HEK293T (cell line): Measurements from ENCODE around the gene SUCLG2.

ENCODE experiments used
- CTCF ChIA-PET: fragments of 350-600 bp; formaldehyde crosslinking; extraction: SDS; loops from one replicate; lab custom pipeline; 2021; ENCODE audit warnings: antibody characterized with exemption, inconsistent platforms; lab: Yijun Ruan, JAX
- POLR2A ChIA-PET: fragments of 350-600 bp; formaldehyde crosslinking; extraction: SDS; loops from one replicate; lab custom pipeline; 2020; ENCODE audit warnings: antibody characterized with exemption, inconsistent platforms; lab: Yijun Ruan, JAX
- DNase-seq: peaks from one replicate; pipeline ENCODE4 v3.0.0; 2012; ENCODE audit warnings: mixed read lengths; ENCODE audit errors: extremely low spot score
- ARNT ChIP-seq: fragments of 450-650 bp; IDR thresholded peaks from 2 replicates; pipeline ENCODE4 v1.6.1; 2017; ENCODE audit warnings: mild to moderate bottlenecking
- BHLHE40 ChIP-seq: fragments of 450-650 bp; IDR thresholded peaks from 2 replicates; pipeline ENCODE4 v1.6.1; 2016; ENCODE audit warnings: mild to moderate bottlenecking, moderate library complexity, borderline replicate concordance
- CTBP1 ChIP-seq: fragments of 450-650 bp; IDR thresholded peaks from 2 replicates; pipeline ENCODE4 v1.6.1; 2016; ENCODE audit warnings: borderline replicate concordance
- ELF4 ChIP-seq: fragments of 450-650 bp; IDR thresholded peaks from 2 replicates; pipeline ENCODE4 v1.6.1; 2017; ENCODE audit warnings: antibody characterized with exemption
- FOXA1 ChIP-seq: fragments of 450-650 bp; IDR thresholded peaks from 2 replicates; pipeline ENCODE4 v1.6.1; 2016; ENCODE audit warnings: mild to moderate bottlenecking
- FOXK2 ChIP-seq: fragments of 450-650 bp; IDR thresholded peaks from 2 replicates; pipeline ENCODE4 v1.6.1; 2016; ENCODE audit warnings: mild to moderate bottlenecking
- FOXM1 ChIP-seq: fragments of 450-650 bp; IDR thresholded peaks from 2 replicates; pipeline ENCODE4 v1.6.1; 2017; ENCODE audit warnings: mild to moderate bottlenecking, borderline replicate concordance
- HDGF ChIP-seq: fragments of 450-650 bp; IDR thresholded peaks from 2 replicates; pipeline ENCODE4 v1.6.1; 2017; ENCODE audit warnings: antibody characterized with exemption, borderline replicate concordance
- L3MBTL2 ChIP-seq: fragments of 450-650 bp; conservative IDR thresholded peaks from 2 replicates; pipeline ENCODE4 v1.6.1; 2016; ENCODE audit warnings: mild to moderate bottlenecking
- LEF1 ChIP-seq: fragments of 450-650 bp; IDR thresholded peaks from 2 replicates; pipeline ENCODE4 v1.6.1; 2017; ENCODE audit warnings: mild to moderate bottlenecking, borderline replicate concordance
- NFRKB ChIP-seq: fragments of 450-650 bp; IDR thresholded peaks from 2 replicates; pipeline ENCODE4 v1.6.1; 2016; ENCODE audit warnings: mild to moderate bottlenecking, moderate library complexity
- SP1 ChIP-seq: fragments of 450-650 bp; IDR thresholded peaks from 2 replicates; pipeline ENCODE4 v1.6.1; 2017
- SUZ12 ChIP-seq: fragments of 450-650 bp; IDR thresholded peaks from 2 replicates; pipeline ENCODE4 v1.6.1; 2016; ENCODE audit warnings: mild to moderate bottlenecking
- TARDBP ChIP-seq: fragments of 450-650 bp; IDR thresholded peaks from 2 replicates; pipeline ENCODE4 v1.6.1; 2016
- ZNF384 ChIP-seq: fragments of 450-650 bp; IDR thresholded peaks from 2 replicates; pipeline ENCODE4 v1.6.1; 2016
- TF ChIP-seq, protein P1 (sequence below): fragments of 450-650 bp; IDR thresholded peaks from 2 replicates; pipeline ENCODE4 v1.6.1; 2016

The SUCLG2 gene

DNA sequence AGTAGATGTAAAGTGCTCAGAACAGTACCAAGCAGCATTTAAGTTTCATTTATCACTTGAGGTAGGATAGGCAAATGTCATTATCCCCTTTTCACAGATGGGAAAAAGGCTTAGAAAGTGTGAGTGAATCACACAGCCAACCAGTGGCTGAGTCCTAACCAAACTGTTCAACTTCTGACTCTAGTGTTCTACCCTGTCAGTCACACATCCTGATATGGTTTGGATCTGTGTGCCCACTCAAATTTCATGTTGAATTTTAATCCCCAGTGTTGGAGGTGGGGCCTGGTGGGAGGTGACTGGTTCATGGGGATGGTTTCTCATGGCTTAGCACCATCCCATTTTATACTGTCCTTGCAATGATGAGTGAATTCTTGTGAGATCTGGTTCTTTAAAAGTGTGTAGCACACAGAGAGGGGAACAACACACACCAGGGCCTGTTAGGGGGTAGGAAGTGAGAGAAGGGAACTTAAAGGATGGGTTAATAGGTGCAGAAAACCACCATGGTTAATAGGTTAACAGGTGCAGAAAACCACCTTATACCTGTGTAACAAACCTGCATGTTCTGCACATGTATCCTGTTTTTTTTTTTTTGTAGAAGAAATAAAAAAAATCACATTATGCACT, 304.7 kb downstream of the SUCLG2 start:
- CTCF ChIA-PET = no interaction called here
- POLR2A ChIA-PET = no interaction called here
- TF ChIP-seq ELF4 = no peak
- no peak for TF ChIP-seq FOXM1
- no peak for TF ChIP-seq FOXA1
- TF ChIP-seq LEF1 = no peak
- no peak for TF ChIP-seq CTBP1
- TF ChIP-seq ARNT = no peak
- TF ChIP-seq BHLHE40 = no peak
- DNase-seq = no peak

DNA sequence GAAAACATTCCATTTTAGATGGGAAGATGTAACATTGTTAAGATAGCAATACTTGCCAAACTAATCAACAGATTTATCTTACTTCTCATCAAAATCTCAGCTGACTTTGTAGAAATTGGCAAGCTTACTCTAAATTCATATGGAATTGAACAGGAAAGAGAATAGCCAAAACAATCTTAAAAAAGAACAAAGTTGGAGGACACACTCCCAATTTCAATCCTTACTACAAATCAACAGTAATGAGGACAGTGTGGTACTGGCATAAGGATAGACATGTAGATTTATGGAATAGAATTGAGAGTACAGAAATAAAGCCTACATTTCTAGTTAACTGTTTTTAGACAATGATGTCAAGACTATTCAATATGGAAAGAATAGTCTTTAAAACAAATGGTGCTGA, 308.3 kb downstream of the SUCLG2 start:
- no peak for DNase-seq
- POLR2A ChIA-PET = no interaction called here
- CTCF ChIA-PET = no interaction called here
- TF ChIP-seq, protein P1, sequence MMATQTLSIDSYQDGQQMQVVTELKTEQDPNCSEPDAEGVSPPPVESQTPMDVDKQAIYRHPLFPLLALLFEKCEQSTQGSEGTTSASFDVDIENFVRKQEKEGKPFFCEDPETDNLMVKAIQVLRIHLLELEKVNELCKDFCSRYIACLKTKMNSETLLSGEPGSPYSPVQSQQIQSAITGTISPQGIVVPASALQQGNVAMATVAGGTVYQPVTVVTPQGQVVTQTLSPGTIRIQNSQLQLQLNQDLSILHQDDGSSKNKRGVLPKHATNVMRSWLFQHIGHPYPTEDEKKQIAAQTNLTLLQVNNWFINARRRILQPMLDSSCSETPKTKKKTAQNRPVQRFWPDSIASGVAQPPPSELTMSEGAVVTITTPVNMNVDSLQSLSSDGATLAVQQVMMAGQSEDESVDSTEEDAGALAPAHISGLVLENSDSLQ = no peak
- TF ChIP-seq BHLHE40 = no peak
- TF ChIP-seq LEF1 = no peak
- TF ChIP-seq SUZ12 = no peak
- no peak for TF ChIP-seq ARNT
- TF ChIP-seq FOXM1 = no peak
- TF ChIP-seq CTBP1 = no peak
- TF ChIP-seq HDGF = no peak
- no peak for TF ChIP-seq FOXA1
- no peak for TF ChIP-seq NFRKB
- TF ChIP-seq TARDBP = no peak
- no peak for TF ChIP-seq FOXK2
- no peak for TF ChIP-seq ELF4
- TF ChIP-seq SP1 = no peak
- TF ChIP-seq ZNF384 = no peak
- TF ChIP-seq L3MBTL2 = no peak

DNA sequence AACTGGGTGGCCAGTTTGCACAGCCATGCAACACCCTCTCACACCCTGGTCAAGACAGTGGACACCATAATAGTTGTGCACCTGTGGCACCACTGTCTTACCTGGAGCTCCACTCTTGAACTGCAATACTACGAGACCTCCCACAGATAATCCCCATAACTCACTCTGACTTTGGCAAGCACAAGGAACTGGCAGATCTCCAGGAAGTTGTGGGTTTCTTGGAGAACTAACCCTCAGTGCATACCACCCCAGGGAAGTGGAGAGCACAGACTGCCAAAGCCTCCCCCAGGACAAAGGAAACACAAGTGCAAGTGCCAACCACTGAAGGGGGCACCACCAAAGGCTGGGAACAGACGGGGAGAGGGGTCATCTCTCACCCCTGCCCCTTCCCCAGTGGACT, 318.6 kb downstream of the SUCLG2 start:
- no peak for DNase-seq
- CTCF ChIA-PET = no interaction called here
- no peak for TF ChIP-seq FOXK2
- no peak for TF ChIP-seq NFRKB
- no peak for TF ChIP-seq CTBP1
- no peak for TF ChIP-seq SP1
- no peak for TF ChIP-seq L3MBTL2
- no peak for TF ChIP-seq FOXM1

DNA sequence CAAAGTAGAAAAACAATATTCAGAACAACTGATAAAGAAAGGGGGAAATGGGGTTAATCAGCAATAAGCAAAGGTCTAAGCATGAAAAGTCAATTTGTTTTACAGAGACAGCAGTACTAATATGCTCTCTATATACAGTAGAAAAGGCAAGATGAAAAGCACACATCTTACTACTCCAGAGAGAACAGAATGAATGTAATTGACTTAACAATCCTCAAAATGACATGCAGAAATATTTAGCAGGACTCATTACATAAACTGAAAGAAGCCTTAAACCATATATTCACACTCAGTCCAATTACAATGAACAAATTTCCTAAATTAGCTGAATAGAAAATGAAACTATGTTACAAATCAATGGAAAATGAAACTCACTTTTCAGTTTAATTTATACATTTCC, 319.8 kb downstream of the SUCLG2 start:
- no peak for DNase-seq
- POLR2A ChIA-PET = no interaction called here
- CTCF ChIA-PET = no interaction called here
- TF ChIP-seq NFRKB (no peak), L3MBTL2 (no peak), ELF4 (no peak), BHLHE40 (no peak), FOXA1 (no peak), LEF1 (no peak), SP1 (no peak), ARNT (no peak), FOXK2 (no peak), ZNF384 (no peak), FOXM1 (no peak), HDGF (no peak), TARDBP (no peak), SUZ12 (no peak), CTBP1 (no peak)
- TF ChIP-seq, protein P1 = no peak

More for the DNA sequence above, 318.6 kb downstream of the SUCLG2 start:
- POLR2A ChIA-PET = no interaction called here

DNA sequence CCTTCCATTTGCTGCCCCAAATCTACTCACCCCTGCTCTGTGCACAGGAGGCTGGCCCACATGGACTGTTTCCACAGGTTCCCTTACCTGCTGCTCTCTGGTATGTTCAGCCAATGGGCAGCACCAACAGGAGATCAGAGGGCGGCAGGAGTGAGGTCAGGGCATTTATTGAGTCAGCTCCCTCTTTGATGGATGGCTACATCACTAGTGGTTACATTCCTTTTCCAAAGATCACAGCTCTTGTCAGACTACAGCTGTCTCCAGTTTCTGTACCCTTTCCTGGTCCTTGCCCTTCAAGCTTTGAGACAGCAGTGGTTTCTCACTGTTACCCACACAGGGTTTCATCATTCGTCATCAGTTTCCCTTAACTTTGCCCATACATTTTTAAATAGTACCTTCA, 325.1 kb downstream of the SUCLG2 start:
- POLR2A ChIA-PET = interaction anchor here (0.9 kb wide), 1 partner anchor 60 kb away, joined by 3 read pairs; no protein-coding TSS in a partner anchor
- DNase-seq = no peak
- TF ChIP-seq CTBP1 = no peak
- no peak for TF ChIP-seq NFRKB
- no peak for TF ChIP-seq TARDBP
- TF ChIP-seq LEF1 = no peak
- no peak for TF ChIP-seq ARNT
- no peak for TF ChIP-seq BHLHE40
- TF ChIP-seq HDGF = no peak
- CTCF ChIA-PET = no interaction called here

DNA sequence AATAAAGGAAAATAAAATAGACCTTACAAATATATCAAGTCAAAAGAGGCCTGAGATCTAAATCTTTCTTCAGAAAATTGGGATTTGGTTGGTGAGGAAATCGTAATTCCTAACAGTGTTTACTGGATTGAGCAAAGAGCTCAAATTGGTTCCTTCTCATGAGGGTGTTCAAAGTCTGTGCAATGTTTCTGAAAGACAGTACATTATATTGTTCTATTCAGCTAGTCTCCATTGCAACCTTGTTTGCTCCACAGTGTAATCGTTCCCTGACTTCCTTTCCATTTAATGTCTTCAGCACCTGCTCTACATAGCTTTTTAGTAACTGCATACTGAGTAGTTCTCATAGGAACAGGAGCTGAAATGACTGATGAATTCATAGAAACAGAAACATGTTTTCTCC, 326.8 kb downstream of the SUCLG2 start:
- POLR2A ChIA-PET = no interaction called here
- CTCF ChIA-PET = no interaction called here
- DNase-seq = no peak
- TF ChIP-seq ZNF384 = no peak
- TF ChIP-seq SUZ12 = no peak
- TF ChIP-seq, protein P1 = no peak
- TF ChIP-seq FOXK2 = no peak
- TF ChIP-seq L3MBTL2 = no peak
- TF ChIP-seq LEF1 = no peak
- TF ChIP-seq ARNT = no peak

DNA sequence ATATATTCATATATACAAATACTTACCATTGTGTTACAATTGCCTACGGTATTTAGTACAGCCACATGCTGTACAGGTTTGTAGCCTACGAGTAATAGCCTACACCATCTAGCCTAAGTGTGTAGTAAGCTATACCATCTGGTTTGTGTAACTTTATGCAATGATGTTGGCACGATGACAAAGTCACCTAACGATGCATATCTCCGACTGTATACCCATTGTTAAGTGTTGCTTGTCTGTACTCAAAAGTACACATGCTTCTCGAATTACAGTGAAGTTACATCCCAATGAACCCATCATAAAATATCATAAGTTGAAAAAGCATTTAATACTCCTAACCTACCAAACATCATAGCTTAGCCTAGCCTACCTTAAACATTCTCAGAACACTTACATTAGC, 329.2 kb downstream of the SUCLG2 start:
- CTCF ChIA-PET = no interaction called here
- POLR2A ChIA-PET = no interaction called here
- no peak for DNase-seq
- no peak for TF ChIP-seq BHLHE40
- no peak for TF ChIP-seq HDGF
- TF ChIP-seq SP1 = no peak
- no peak for TF ChIP-seq LEF1
- TF ChIP-seq SUZ12 = no peak
- TF ChIP-seq FOXK2 = no peak
- no peak for TF ChIP-seq CTBP1
- TF ChIP-seq NFRKB = no peak
- no peak for TF ChIP-seq FOXM1
- TF ChIP-seq FOXA1 = no peak
- no peak for TF ChIP-seq ELF4
- TF ChIP-seq L3MBTL2 = no peak
- TF ChIP-seq TARDBP = no peak
- TF ChIP-seq, protein P1 = no peak
- no peak for TF ChIP-seq ARNT
- TF ChIP-seq ZNF384 = no peak
